Subcutaneous abdominal adipose tissue (tissue), 5 donors: Measurements from ENCODE around the gene CKAP2L.

Experiments used
- H3K27ac ChIP-seq: one replicate; pipeline ENCODE4 v1.7.0; 2013; ENCODE audit warnings: low read depth, mild to moderate bottlenecking, inconsistent platforms, low read length, moderate library complexity
- H3K27me3 ChIP-seq, 5 donors: one replicate each; pipeline ENCODE4 v1.7.0; 2013; ENCODE audit warnings: low read length in 5 of 5, inconsistent platforms in 1 of 5; ENCODE audit not compliant: control insufficient read depth in 5 of 5, insufficient read depth in 4 of 5
- H3K36me3 ChIP-seq, 5 donors: one replicate each; pipeline ENCODE4 v1.7.0; 2013; ENCODE audit warnings: low read length in 5 of 5; ENCODE audit not compliant: control insufficient read depth in 5 of 5, insufficient read depth in 5 of 5
- H3K4me1 ChIP-seq, 5 donors: one replicate each; pipeline ENCODE4 v1.7.0; 2013; ENCODE audit warnings: low read length in 5 of 5, mild to moderate bottlenecking in 3 of 5, moderate library complexity in 1 of 5; ENCODE audit not compliant: control insufficient read depth in 5 of 5, insufficient read depth in 5 of 5
- H3K4me3 ChIP-seq, 5 donors: one replicate each; pipeline ENCODE4 v1.7.0; 2013; ENCODE audit warnings: low read length in 5 of 5, low read depth in 1 of 5
- H3K9ac ChIP-seq, 5 donors: one replicate each; pipeline ENCODE4 v1.7.0; 2013; ENCODE audit warnings: low read length in 5 of 5, mild to moderate bottlenecking in 4 of 5, moderate library complexity in 3 of 5
- H3K9me3 ChIP-seq, 5 donors: one replicate each; pipeline ENCODE4 v1.7.0; 2013; ENCODE audit warnings: low read length in 5 of 5; ENCODE audit not compliant: control insufficient read depth in 5 of 5
- donor health status: healthy.
- donor health status: healthy.
- donor health status: healthy.
- donor health status: healthy.
- donor health status: healthy.

The CKAP2L gene, protein sequence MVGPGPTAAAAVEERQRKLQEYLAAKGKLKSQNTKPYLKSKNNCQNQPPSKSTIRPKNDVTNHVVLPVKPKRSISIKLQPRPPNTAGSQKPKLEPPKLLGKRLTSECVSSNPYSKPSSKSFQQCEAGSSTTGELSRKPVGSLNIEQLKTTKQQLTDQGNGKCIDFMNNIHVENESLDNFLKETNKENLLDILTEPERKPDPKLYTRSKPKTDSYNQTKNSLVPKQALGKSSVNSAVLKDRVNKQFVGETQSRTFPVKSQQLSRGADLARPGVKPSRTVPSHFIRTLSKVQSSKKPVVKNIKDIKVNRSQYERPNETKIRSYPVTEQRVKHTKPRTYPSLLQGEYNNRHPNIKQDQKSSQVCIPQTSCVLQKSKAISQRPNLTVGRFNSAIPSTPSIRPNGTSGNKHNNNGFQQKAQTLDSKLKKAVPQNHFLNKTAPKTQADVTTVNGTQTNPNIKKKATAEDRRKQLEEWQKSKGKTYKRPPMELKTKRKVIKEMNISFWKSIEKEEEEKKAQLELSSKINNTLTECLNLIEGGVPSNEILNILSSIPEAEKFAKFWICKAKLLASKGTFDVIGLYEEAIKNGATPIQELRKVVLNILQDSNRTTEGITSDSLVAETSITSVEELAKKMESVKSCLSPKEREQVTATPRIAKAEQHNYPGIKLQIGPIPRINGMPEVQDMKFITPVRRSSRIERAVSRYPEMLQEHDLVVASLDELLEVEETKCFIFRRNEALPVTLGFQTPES

DNA sequence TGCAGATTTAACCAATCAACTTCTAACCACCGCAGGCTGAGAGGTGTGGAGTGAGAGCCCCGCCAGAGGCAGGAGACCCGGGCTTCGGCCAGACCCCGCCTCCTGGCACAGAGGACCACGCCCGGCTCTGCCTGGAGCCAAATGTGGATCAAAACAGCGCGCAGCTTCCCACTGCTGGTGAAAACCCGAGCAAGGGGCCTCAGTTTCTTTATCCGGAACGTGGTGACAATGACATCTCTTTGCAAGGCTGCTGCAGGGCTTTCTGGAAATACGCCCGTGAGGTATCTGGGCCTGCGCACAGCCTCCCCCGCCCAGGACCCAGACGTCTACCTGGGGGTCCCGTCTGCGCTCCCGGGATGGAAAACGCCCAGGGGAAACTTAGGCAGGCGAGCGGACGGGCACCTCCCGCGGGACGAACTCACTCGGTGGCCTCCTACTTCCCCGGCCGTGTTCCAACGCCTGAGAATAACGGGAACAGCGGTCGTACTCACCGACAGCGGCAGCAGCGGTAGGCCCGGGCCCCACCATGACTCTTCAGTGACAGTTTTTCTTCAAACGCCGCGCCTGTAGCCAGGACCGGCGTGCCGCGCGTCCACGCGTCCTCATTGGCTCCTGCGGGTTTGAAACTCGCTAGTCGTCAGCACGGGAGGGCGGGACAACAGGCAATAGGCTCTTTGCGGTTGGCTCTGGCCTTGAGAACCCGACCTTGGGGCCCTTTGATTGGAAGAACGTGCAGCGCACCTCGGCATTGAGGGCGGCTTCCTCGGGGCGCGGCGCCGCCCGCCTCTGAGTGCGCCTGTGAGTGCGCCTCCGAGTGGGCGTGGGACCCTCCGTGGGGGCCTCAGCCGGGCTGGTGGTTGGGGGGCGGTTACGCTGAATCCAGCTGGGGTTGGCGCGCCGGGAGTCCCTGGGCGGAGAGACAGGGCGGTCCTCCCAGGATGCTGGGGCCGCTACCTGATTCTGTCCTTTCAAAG, at the start of gene CKAP2L:
TSS of gene CKAP2L (minus strand) at position 539 of the 974 bp plus-strand sequence. CDS start at position 528, 11 bp downstream.
- Histone ChIP-seq H3K4me3 (peak within 1 kb of the TSS; percentile 70 to 87 (median 76)), H3K4me1 (peaks cover 0 to 24% (median 16%) of the 10 kb centered on the region in 5 donors), H3K9ac (peak within 1 kb of the TSS in 4 of 5 donors; percentile 70 to 79 (median 74)), H3K9me3 (no peaks in the 10 kb centered on the region), H3K36me3 (no peaks in the 10 kb centered on the region), H3K27me3 (no peaks in the 10 kb centered on the region), H3K27ac (peak within 1 kb of the TSS; percentile 30)

DNA sequence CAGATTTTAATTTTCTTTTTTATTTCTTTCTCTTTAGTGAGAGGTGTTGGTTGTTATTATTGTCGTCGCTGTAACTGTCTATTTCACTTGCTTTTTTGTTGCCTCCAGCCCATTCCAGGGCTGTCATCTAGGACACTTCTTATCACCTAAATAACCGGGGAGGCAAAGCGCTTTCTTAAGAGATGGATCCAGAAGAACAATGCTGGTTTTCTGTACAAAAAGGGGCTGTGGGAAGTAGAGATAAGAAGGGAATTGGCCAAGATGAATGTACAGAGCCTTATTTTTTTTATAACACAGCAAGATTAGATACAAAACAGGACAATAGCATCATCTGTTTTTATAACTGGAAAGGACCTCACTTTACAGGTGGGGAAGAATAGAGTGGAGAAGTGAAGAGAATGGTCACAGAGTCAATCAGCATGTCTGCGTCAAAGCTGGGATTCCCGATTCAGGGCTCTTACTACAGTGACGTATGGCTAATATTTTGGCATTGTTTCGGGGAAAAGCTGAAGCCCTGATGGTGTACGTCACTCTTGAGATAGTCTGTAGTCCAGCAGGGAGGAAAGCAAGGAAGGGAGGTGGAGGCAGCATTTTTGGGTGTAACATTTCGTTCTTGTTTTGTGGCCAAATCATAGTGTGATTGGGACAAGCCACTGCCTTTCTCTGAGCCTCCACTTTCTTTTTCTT, 49.0 kb upstream of the CKAP2L start:
- H3K27ac ChIP-seq, result no peak overlapping the region
- no peak overlapping the region for H3K4me3 ChIP-seq
- no peaks in the 10 kb centered on the region for H3K9me3 ChIP-seq
- peaks cover 0 to 3% (median 0%) of the 10 kb centered on the region in 5 donors for H3K27me3 ChIP-seq
- no peaks in the 10 kb centered on the region for H3K36me3 ChIP-seq
- no peak overlapping the region for H3K9ac ChIP-seq
- peaks cover 6 to 37% (median 25%) of the 10 kb centered on the region in 5 donors for H3K4me1 ChIP-seq

DNA sequence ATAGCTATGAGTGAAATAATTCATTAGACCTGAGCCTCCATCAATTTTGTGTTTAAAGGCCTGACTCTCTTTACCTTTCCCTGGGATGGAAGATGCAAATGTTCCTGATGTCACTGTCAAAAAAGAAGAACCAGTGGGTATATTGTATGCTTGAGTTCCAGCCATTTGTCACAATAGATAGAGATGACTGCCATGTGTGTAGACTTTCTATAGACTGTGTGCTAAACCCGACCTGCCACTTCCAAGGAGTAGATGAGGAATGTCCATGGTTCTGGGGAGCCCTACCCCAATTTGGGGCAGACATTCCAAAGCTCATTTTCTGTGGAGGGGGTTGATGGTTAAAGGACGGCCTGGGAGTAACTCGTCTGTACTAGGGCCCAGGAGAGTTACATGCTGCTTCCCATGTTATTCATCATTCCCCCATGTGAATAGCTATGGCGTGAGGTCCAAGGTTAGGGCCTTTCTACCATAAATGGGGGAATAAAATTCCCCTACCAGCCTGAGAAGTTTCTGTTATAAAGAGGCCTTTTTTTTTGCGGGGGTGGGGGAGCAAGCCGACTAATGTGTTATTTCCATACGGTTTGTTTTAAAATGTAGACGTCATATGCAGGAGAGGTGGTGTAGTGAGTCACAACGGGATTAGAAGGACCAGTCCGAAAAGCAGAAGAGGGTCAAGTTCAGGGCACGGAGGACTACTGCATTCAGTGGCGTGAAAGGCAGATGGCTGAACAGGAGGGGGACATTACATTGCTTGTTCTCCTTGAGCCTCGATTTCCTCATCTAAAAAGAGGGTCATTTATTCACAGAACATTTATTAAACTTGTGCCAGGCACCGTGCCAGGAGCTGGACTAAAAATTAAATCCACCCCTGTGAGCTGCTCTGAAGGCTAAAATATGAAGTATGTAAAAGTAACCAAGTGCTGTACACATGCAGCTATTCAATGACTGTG, 48.2 kb upstream of the CKAP2L start:
- H3K9ac ChIP-seq, result no peak overlapping the region
- H3K4me1 ChIP-seq, result peaks cover 6 to 31% (median 20%) of the 10 kb centered on the region in 5 donors
- H3K9me3 ChIP-seq, result peaks cover 0 to 2% (median 1%) of the 10 kb centered on the region in 5 donors
- no peak overlapping the region for H3K4me3 ChIP-seq
- peaks cover 0 to 3% (median 0%) of the 10 kb centered on the region in 5 donors for H3K27me3 ChIP-seq
- H3K27ac ChIP-seq, result no peak overlapping the region
- H3K36me3 ChIP-seq, result no peaks in the 10 kb centered on the region

DNA sequence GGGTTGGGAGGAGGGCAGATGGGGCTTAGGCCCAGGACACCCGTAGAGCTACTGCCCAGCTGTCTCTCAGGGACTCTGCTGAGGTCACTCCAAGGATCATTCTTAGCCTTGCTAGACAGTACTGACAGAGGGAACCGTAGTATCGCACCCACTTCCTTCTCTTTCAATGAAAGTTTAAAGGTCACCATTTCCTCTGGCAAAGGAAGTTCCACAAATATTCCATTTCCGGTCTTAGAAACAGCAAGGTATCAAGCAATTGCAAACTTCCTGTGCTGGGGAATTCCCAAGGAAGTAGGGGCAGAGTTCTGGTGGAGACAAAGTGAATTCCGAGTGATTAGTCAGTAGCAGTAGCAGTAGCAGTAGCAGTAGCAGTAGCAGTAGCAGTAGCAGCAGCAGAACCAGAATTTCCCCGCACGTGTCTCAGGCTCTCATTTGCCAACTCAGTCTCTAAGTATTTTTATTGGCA, 47.5 kb upstream of the CKAP2L start:
- H3K4me3 ChIP-seq, result no peak overlapping the region
- no peaks in the 10 kb centered on the region for H3K36me3 ChIP-seq
- peaks cover 0 to 8% (median 4%) of the 10 kb centered on the region in 5 donors for H3K9me3 ChIP-seq
- H3K27ac ChIP-seq, result peak overlapping the region; percentile 24
- H3K9ac ChIP-seq, result no peak overlapping the region
- peaks cover 6 to 31% (median 20%) of the 10 kb centered on the region in 5 donors for H3K4me1 ChIP-seq
- peaks cover 0 to 3% (median 0%) of the 10 kb centered on the region in 5 donors for H3K27me3 ChIP-seq

DNA sequence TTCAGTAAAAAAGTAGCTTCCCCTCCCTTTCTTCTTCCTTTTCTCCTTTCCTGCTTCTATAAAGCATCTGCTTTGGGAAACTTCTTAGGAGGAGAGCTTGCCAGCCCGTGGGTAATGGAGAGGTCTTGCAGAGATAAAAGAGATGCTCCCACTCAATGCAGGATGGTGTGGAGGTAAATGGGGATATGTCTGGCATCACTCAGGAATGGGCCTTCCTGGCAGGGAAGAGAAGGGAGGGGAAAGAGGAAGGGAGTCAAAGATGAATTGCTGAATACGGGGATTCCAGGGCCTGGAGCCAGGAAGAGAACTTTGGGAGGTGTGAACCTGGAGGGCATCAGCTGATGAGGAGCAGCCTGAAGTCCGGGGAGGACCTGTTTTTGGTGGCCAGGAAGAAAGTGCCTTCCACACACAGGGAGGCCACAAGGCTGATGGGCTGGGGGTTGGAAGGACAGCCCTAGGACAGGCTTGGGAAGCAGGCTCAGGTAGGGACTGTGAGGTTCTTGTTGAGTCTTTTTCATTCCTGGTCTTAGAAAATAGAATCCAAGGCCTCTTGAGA, 46.9 kb upstream of the CKAP2L start:
- peaks cover 0 to 8% (median 4%) of the 10 kb centered on the region in 5 donors for H3K9me3 ChIP-seq
- no peak overlapping the region for H3K4me3 ChIP-seq
- no peaks in the 10 kb centered on the region for H3K36me3 ChIP-seq
- H3K27me3 ChIP-seq, result peaks cover 0 to 3% (median 0%) of the 10 kb centered on the region in 5 donors
- H3K27ac ChIP-seq, result peak overlapping the region; percentile 24
- peaks cover 6 to 31% (median 20%) of the 10 kb centered on the region in 5 donors for H3K4me1 ChIP-seq
- no peak overlapping the region for H3K9ac ChIP-seq

DNA sequence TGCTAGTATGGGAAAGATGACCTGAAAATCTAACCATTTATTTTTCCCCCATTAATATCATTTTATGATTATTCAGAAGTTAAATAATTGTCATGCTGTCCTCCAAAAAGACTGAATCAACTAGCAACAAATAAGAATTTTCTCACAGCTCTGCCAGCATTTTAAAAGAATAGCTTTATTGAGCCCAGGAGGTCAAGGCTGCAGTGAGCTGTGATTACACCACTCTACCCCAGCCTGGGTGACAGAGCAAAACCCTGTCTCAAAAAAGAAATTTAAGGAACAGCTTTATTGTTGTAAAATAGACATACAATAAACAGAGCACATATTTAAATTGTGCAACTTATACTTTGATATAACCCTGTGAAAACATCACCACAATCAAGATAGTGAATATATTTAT, 44.7 kb upstream of the CKAP2L start:
- no peaks in the 10 kb centered on the region for H3K36me3 ChIP-seq
- H3K27ac ChIP-seq, result no peak overlapping the region
- H3K9ac ChIP-seq, result no peak overlapping the region

DNA sequence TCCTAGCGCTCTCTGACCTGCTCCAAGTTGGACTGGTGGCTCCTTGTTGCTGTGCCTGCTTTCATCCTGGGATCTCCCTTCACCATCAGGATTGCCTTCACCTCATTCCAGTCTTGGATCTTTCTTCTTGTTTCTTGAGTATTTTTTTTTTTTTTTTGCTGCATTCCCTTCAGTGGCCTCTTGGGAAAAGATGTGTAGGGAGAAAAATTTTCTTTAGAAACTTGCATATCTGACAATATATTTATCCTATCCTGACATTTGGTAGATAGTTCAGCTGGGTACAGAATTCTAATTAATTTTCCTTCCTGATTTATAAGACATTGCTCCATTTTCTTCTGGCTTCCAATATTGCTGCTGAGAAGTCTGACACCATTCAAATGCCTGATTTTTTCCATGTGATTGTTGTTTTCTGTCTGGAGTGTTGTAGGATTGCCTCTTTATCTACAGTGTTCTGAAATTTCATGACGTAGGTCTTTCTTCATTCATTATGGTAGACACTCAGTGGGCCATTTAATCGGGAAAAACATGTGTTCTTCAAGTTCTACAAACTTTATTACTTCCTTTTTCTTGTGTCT, 42.9 kb upstream of the CKAP2L start:
- H3K36me3 ChIP-seq, result no peaks in the 10 kb centered on the region
- H3K4me3 ChIP-seq, result no peak overlapping the region
- no peak overlapping the region for H3K27ac ChIP-seq
- H3K4me1 ChIP-seq, result peaks cover 2 to 13% (median 9%) of the 10 kb centered on the region in 5 donors
- H3K27me3 ChIP-seq, result no peaks in the 10 kb centered on the region
- H3K9ac ChIP-seq, result no peak overlapping the region
- H3K9me3 ChIP-seq, result peaks cover 0 to 8% (median 4%) of the 10 kb centered on the region in 5 donors

More for the DNA sequence above, 44.7 kb upstream of the CKAP2L start:
- Histone ChIP-seq H3K4me1 (peaks cover 6 to 31% (median 20%) of the 10 kb centered on the region in 5 donors), H3K27me3 (no peaks in the 10 kb centered on the region), H3K4me3 (no peak overlapping the region), H3K9me3 (peaks cover 0 to 8% (median 4%) of the 10 kb centered on the region in 5 donors)

DNA sequence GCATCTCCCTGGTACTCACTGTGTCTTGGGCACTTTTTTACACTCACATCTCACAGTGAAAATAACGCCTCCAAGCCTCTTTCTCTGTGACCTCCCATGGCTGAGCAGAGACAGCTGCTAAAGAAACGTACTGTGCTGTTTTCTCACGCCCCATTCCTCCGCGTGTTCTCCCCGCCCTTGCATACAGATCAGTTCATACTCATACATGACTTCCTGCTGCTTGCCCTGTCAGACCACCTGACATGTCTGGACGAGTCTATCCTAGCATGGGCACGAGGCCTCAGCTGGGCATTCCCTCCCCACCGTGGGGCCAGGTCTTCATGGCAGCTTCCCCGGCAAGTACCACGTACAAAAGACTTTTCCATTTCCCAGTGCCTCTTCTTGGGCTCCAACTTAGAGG, 41.1 kb upstream of the CKAP2L start:
- Histone ChIP-seq H3K27me3 (no peaks in the 10 kb centered on the region), H3K4me3 (no peak overlapping the region), H3K36me3 (no peaks in the 10 kb centered on the region), H3K27ac (no peak overlapping the region), H3K9ac (no peak overlapping the region), H3K4me1 (no peaks in the 10 kb centered on the region), H3K9me3 (peaks cover 0 to 8% (median 4%) of the 10 kb centered on the region in 5 donors)
